IPS-20b (cell line): ENCODE data around the gene DCUN1D3.

ENCODE experiments used
- H3K27ac ChIP-seq: one replicate; pipeline ENCODE4 v1.5.1; 2013; ENCODE audit warnings: low read length
- H3K27me3 ChIP-seq: 2 replicates; pipeline ENCODE4 v1.6.1; 2013; ENCODE audit warnings: mild to moderate bottlenecking, low read length, inconsistent platforms; ENCODE audit not compliant: insufficient read depth
- H3K36me3 ChIP-seq: 2 replicates; pipeline ENCODE4 v1.6.1; 2013; ENCODE audit warnings: low read depth, mild to moderate bottlenecking, inconsistent platforms, low read length, moderate library complexity; ENCODE audit not compliant: insufficient read depth
- H3K4me1 ChIP-seq: 2 replicates; pipeline ENCODE4 v1.6.1; 2013; ENCODE audit warnings: mild to moderate bottlenecking, control low read depth, inconsistent platforms, low read length, moderate library complexity; ENCODE audit not compliant: insufficient read depth
- H3K4me3 ChIP-seq: 2 replicates; pipeline ENCODE4 v1.5.1; 2013; ENCODE audit warnings: mild to moderate bottlenecking, low read length, inconsistent platforms
- H3K9ac ChIP-seq: 2 replicates; pipeline ENCODE4 v1.6.1; 2013; ENCODE audit warnings: low read depth, mild to moderate bottlenecking, inconsistent platforms, low read length, moderate library complexity
- H3K9me3 ChIP-seq: 2 replicates; pipeline ENCODE4 v1.6.1; 2013; ENCODE audit warnings: mild to moderate bottlenecking, low read depth, low read length, inconsistent platforms; ENCODE audit not compliant: insufficient read depth

The DCUN1D3 gene

GRCh38 chr16:20916289-20916688 is 16.1 kb upstream of the DCUN1D3 start:
- no peak overlapping the region for H3K9ac ChIP-seq
- no peaks in the 10 kb centered on the region for H3K27me3 ChIP-seq
- H3K4me3 ChIP-seq, result no peak overlapping the region
- H3K36me3 ChIP-seq, result peaks cover 3% of the 10 kb centered on the region; the same call in 1 of the 2 replicates
- no peaks in the 10 kb centered on the region for H3K9me3 ChIP-seq
- H3K4me1 ChIP-seq, result peaks cover 7% of the 10 kb centered on the region
- no peak overlapping the region for H3K27ac ChIP-seq

- H3K27ac ChIP-seq, result no peak overlapping the region
- H3K4me1 ChIP-seq, result no peaks in the 10 kb centered on the region
- H3K36me3 ChIP-seq, result no peaks in the 10 kb centered on the region
- no peak overlapping the region for H3K4me3 ChIP-seq
- no peak overlapping the region for H3K9ac ChIP-seq
- H3K9me3 ChIP-seq, result no peaks in the 10 kb centered on the region
- H3K27me3 ChIP-seq, result no peaks in the 10 kb centered on the region
Observed at GRCh38 chr16:20911361-20911760, 11.2 kb upstream of the DCUN1D3 start.

DNA sequence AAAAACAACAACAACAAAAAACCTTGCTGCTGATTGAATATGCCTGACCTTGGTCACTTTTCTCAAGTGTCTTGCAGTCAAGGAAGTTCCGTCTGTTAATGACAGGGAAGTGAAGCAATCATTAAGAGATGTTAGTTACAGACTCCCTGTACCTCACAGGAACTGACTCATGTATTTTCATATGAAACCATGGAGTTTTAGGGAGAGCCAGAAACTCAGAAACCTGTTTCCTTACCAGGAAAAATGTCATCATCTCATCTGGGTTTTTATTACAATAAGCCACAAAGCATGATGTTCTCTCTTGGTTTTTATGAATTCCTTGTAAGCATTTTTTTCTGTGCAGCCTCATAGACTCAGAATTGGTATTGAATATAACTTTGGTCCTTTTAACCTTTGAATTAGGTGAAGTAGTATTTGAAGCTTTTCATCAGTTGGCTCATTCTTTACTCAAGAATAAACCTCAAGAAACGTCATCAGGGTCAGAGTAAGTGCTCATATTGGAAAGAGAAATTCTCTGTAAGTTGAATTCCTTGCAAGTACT is 10.7 kb upstream of the DCUN1D3 start:
- no peak overlapping the region for H3K27ac ChIP-seq
- H3K27me3 ChIP-seq, result no peaks in the 10 kb centered on the region
- H3K9me3 ChIP-seq, result no peaks in the 10 kb centered on the region
- no peaks in the 10 kb centered on the region for H3K36me3 ChIP-seq
- no peak overlapping the region for H3K9ac ChIP-seq
- no peak overlapping the region for H3K4me3 ChIP-seq
- H3K4me1 ChIP-seq, result no peaks in the 10 kb centered on the region

GRCh38 chr16:20906341-20907255 is 6.4 kb upstream of the DCUN1D3 start:
- no peak overlapping the region for H3K9ac ChIP-seq

DNA sequence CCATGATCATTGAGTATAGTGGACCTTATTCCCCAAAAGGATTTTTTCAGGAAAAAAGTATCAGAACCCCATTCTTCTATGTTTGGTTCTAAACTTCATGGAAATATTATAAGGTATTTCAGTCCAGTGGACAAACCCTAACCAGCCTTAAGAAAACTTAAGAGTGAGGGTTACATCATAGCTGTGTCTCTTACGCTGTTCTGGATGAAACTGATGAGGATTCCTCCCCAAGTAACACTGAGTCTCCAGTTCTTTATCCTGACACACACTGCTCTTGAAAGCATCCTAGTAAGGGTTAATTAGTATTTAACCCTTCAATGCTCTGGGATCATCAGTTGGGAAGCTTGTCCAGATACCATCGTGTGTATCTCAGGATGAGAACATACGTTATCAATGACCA is 5.4 kb upstream of the DCUN1D3 start:
- no peak overlapping the region for H3K4me3 ChIP-seq
- H3K4me1 ChIP-seq, result peaks cover 2% of the 10 kb centered on the region; the same call in 1 of the 2 replicates
- H3K27ac ChIP-seq, result no peak overlapping the region
- H3K27me3 ChIP-seq, result no peaks in the 10 kb centered on the region
- peaks cover 7% of the 10 kb centered on the region; the same call in 1 of the 2 replicates for H3K36me3 ChIP-seq
- H3K9ac ChIP-seq, result no peak overlapping the region
- no peaks in the 10 kb centered on the region for H3K9me3 ChIP-seq

More at GRCh38 chr16:20906341-20907255, 6.4 kb upstream of the DCUN1D3 start:
- peaks cover 2% of the 10 kb centered on the region; the same call in 1 of the 2 replicates for H3K4me1 ChIP-seq
- no peak overlapping the region for H3K4me3 ChIP-seq
- peaks cover 7% of the 10 kb centered on the region; the same call in 1 of the 2 replicates for H3K36me3 ChIP-seq
- no peaks in the 10 kb centered on the region for H3K27me3 ChIP-seq
- H3K27ac ChIP-seq, result no peak overlapping the region
- H3K9me3 ChIP-seq, result no peaks in the 10 kb centered on the region

DNA sequence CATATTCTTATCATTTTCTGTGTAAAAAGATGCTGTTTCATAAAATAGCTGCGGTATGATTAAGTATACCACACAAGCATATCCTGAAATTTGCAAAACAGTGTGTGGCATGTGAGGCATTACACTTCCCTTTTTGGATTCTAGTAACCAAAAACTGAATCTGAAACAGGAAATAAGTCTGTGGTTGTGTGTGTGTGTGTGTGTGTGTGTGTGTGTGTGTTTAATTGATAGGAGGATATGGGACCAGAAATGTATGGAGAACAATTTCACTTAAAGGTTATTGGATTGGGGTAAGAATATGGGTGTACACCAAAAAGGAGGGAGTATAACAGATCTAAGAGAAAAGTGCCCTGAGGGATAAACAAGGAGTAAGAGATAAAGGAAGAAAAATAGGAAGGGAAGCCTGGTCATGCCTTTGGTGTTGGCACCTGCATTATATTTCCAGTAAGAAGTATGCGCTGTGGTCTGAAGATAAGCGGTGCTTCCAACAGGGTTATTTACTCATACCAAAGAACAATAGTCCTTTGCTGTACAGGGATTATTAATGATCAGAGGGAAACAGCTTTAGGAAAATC is 4.4 kb upstream of the DCUN1D3 start:
- Histone ChIP-seq H3K4me3 (no peak overlapping the region), H3K9ac (no peak overlapping the region), H3K4me1 (peaks cover 2% of the 10 kb centered on the region; the same call in 1 of the 2 replicates), H3K36me3 (peaks cover 7% of the 10 kb centered on the region; the same call in 1 of the 2 replicates), H3K27ac (no peak overlapping the region), H3K27me3 (no peaks in the 10 kb centered on the region), H3K9me3 (no peaks in the 10 kb centered on the region)

DNA sequence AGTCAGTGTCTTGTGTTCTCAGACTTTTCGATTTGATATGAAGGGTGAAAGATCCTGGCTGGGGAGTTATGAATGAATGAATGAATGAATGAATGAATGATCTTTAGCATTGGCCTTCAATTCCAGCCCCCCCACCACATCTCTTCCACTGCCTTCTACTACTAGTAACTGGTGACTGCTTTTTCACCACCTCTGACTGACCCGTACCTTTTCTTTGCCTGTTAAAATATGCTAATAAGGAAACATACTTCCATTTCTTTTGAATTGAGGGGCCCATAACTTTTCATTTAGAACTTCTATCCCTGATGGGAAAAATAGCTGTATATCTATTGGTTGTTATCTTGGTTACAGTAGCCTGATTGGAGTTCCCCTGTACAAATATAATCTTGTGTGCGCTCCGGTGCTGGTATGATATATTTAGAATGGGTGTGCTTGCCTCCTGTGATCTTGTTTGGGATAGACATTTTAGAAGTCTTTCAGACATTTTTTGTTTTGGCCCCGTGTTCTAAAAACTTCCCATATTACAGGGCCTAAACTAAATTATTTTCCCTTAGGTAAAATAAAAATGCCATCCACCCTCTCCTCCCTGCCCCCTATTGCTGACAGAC is 3.8 kb upstream of the DCUN1D3 start:
- Histone ChIP-seq H3K9ac (no peak overlapping the region), H3K9me3 (no peaks in the 10 kb centered on the region), H3K27ac (no peak overlapping the region)

GRCh38 chr16:20903116-20903898 is 3.1 kb upstream of the DCUN1D3 start:
- H3K4me1 ChIP-seq, result peaks cover 13% of the 10 kb centered on the region; the same call in 1 of the 2 replicates
- H3K9ac ChIP-seq, result no peak overlapping the region
- no peak overlapping the region for H3K27ac ChIP-seq

More for the DNA sequence above, 3.8 kb upstream of the DCUN1D3 start:
- Histone ChIP-seq H3K27me3 (no peaks in the 10 kb centered on the region), H3K4me3 (no peak overlapping the region), H3K36me3 (peaks cover 7% of the 10 kb centered on the region; the same call in 1 of the 2 replicates), H3K4me1 (peaks cover 7% of the 10 kb centered on the region; the same call in 1 of the 2 replicates)

DNA sequence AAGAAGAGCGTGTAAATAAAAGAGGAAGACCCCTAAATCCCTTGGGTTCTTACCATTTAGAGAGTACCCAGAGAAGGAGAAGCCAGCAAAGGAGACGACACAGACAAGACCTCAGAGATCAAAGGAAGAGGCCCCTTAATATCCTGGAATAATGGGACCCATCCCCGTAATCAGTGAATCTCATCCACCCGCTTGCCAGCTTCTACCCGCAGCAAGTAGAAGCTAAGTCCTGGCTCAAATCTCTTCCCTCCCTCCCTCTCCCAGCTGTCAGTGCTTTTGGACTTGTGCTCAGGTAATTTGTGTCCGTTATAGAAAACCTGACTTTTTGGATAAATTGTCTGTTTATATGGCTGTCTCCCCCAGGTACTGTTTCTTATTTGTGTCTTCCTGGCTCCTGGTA is 2.3 kb upstream of the DCUN1D3 start:
- H3K36me3 ChIP-seq, result peaks cover 10% of the 10 kb centered on the region; the same call in 1 of the 2 replicates
- peak overlapping the region; percentile 96; the same call in 1 of the 2 replicates for H3K9ac ChIP-seq
- H3K4me3 ChIP-seq, result peak overlapping the region; percentile 85; the same call in 1 of the 2 replicates
- no peak overlapping the region for H3K27ac ChIP-seq
- no peaks in the 10 kb centered on the region for H3K27me3 ChIP-seq
- peaks cover 13% of the 10 kb centered on the region; the same call in 1 of the 2 replicates for H3K4me1 ChIP-seq
- no peaks in the 10 kb centered on the region for H3K9me3 ChIP-seq

More at GRCh38 chr16:20903116-20903898, 3.1 kb upstream of the DCUN1D3 start:
- H3K27me3 ChIP-seq, result no peaks in the 10 kb centered on the region
- H3K4me3 ChIP-seq, result no peak overlapping the region
- peaks cover 7% of the 10 kb centered on the region; the same call in 1 of the 2 replicates for H3K36me3 ChIP-seq
- H3K9me3 ChIP-seq, result no peaks in the 10 kb centered on the region

DNA sequence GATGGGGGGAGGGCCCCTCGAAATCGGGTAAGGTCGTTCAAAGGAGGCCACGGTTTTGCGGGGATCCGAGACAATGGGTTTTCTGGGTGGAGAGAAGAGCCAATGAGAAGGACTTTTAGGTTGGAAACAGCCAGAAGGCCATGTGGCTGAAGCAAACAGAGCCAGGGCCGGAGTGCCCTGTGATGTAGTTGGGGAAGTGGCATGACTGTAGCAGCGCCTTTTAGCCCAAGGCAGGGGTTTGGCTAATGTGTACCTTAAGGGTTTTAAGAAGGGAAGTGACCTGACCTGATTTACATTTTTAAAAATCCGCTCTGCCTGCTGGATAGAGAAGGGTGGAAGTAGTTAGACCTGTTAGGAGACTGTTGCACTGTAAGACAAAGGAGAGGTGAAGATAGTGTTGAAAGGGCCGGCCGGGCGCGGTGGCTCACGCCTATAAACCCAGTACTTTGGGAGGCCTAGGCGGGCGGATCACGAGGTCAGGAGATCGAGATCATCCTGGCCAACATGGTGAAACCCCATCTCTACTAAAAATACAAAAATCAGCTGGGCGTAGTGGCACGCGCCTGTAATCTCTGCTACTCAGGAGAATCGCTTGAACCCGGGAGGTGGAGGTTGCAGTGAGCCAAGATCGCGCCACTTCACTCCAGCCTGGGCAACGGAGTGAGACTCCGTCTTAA is 1.4 kb upstream of the DCUN1D3 start:
- H3K4me1 ChIP-seq, result peaks cover 13% of the 10 kb centered on the region; the same call in 1 of the 2 replicates

More for the DNA sequence above, 1.4 kb upstream of the DCUN1D3 start:
- Histone ChIP-seq H3K4me3 (peak overlapping the region; percentile 85), H3K27me3 (no peaks in the 10 kb centered on the region), H3K9ac (peak overlapping the region; percentile 96), H3K36me3 (peaks cover 18% of the 10 kb centered on the region; the same call in 1 of the 2 replicates), H3K9me3 (no peaks in the 10 kb centered on the region), H3K27ac (peak overlapping the region; percentile 92)
